Amniotic epithelial cell (primary cell): ENCODE results near the gene DNAJB14.

Experiments
- DNase-seq: peaks from one replicate; pipeline ENCODE4 v3.0.0-alpha.2; 2010; ENCODE audit warnings: low read depth

Gene DNAJB14

DNA sequence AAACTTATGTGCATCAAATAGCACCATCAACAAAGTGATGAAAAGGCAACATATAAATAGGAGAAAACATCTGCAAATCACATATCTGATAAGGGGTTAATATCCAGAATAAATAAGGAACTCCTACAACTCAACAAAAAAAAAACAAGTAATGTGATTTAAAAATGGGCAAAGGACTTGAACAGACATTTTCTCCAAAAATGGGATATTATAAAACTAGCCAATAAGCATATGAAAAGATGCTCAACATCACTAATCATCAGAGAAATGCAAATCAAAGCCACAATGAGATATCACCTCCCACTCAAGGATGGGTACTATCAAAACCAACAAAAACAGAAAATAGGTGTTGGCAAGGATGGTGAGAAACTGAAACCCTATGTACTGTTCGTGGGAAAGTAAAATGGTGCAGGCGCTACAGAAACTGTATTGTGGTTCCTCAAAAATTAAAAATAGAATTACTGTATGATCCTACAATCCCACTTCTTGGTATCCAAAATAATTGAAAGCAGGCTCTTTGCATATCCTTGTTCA lies 2.4 kb downstream of the DNAJB14 start:
- DNase-seq = no peak

DNA sequence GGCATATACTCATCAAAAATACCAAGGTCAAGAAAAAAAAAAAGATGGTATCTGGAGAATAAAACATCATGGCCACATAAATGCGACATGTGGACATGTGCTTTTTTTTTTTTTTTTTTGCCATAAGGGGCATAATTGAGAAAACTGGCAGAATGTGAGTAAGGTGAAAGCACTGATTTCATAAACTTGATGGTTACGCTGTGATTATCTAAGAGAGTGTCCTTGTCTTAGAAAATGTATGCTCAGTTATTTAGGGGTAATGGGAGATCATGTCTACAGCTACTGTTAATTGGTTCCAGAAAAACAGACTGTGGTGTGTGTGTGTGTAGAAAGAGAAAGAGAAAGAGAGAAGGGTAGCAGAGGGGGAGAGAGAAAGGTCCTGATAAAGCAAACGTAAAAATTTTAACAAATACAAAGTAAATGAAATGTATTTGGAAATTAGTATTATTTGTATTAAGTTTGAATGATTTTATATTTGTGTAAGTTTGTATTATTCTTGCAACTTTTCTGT lies 8.1 kb downstream of the DNAJB14 start:
- no peak for DNase-seq

DNA sequence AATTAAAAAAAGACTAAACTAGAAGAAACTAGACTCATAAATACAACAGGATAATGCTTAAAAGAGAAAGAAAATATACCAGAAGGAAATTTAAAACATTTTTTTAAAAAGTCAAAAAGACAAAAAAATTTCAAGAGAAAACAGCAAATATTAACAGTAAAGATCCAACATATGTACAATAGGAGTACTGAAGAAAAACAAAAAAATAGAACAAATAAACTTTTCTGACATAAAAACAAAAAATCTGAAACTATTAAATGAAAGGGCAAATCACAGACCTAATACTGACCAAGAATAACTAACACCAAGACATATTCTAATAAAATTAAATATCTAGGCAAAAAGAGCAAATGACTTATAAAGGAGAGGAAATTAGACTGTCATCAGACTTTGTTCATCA lies 11.5 kb downstream of the DNAJB14 start:
- no peak for DNase-seq

DNA sequence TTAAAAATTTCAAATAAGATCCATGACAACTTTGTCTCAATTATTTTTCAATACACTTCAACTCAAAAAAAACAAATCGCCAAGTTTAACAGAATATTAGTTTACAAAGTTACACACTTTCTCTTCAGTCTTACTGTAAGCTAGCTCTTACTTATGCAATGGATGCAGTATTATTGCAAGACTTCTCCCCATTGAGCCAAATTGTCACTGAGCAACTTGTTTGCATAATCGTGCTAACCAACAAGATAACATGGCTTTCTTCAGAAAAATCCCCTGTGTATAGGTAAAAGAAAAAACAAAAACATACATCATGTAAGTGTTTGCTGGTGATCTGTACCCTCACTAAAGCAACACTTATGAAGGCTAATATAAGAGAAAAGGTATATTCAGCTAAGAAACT lies 18.9 kb downstream of the DNAJB14 start:
- DNase-seq = peak; percentile 57

DNA sequence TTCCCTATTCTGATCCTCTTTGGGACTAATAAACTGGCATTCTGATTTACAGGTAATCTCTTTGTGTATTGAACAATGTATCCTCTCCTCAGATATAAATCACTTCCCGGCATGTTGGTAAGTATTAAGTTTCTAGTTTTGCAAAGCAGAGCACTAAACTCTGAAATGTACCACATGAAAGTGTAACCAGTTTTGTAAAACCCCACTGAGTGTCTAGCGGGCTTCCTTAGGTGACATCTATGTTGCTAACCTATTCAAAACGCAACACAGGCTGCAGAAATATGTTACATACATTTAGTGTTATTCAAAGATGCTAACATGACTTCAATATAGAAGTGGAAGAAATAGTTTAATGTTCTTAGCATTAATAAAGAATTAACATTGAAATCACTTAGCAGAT lies 25.2 kb downstream of the DNAJB14 start:
- DNase-seq = no peak

DNA sequence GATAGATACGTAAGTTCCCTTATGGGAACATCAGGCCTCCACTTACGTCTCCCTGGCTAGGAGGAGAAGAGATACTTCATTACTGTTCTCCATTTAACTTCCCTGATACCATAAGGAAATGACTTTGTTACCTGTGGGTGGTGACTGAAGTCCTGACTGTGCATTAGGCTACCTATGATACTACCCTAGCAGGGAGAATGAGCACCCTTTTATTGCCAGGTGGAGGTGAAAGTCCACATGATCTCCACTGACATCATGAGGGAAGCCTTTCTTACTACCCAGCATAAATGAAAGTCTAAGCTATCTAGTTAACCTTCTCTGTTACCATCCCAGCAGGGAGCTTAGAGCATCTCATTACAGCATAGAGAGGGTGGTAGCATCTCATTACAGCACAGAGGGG lies 27.8 kb downstream of the DNAJB14 start:
- DNase-seq = no peak

DNA sequence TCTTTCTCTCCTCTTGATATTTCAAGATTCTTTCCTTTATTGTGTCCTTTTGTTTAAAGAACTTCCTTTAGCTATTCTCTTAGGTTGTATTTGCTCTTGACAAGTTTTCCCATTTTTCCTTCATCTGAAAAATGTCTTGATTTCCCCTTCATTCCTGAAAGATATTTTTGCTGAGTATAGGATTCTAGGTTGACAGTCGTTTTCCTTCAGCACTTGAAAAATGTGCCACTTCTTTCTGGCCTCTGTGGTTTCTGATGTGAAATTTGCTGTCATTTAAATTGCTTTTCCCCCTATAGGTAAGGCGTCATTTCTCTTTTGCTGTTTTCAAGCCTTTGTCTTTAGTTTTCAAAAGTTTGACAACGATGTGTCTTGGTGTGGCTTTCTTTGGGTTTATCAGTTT lies 28.8 kb downstream of the DNAJB14 start:
- no peak for DNase-seq

DNA sequence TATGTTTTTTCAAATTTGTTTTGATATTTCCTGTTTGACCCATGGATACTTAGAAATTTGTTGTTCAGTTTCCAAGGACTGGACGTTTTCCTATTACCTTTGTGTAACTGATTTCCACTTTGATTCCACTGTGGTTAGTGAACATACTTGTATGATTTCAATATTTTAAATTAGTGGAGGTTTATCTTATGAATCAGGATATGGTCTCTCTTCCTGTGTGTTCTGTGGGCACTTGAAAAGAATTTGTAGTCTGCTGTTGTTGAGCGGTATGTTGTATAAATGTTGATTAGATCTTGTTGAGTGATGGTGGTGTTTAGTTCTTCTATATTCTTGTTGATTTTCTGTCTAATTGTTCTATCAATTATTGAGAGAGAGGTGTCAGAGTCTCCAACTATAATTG lies 31.0 kb downstream of the DNAJB14 start:
- peak; percentile 11 for DNase-seq

DNA sequence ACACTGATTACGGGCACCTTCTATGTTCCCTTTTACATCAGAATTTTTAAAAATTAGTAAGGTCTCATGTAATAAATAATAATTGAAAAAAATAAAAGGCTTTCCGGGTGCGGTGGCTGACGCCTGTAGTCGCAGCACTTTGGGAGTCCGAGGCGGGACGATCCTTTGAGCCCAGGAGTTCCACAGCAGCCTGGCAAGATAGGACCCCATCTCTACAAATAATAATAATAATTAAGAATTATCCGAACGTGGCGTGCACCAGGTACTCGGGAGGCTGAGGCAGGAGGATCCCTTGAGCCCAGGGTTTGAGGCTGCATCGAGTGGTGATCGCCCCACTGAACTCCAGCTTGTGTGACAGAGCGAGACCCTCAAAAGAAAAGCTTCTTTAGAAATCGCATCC lies 51.4 kb downstream of the DNAJB14 start:
- DNase-seq = no peak

DNA sequence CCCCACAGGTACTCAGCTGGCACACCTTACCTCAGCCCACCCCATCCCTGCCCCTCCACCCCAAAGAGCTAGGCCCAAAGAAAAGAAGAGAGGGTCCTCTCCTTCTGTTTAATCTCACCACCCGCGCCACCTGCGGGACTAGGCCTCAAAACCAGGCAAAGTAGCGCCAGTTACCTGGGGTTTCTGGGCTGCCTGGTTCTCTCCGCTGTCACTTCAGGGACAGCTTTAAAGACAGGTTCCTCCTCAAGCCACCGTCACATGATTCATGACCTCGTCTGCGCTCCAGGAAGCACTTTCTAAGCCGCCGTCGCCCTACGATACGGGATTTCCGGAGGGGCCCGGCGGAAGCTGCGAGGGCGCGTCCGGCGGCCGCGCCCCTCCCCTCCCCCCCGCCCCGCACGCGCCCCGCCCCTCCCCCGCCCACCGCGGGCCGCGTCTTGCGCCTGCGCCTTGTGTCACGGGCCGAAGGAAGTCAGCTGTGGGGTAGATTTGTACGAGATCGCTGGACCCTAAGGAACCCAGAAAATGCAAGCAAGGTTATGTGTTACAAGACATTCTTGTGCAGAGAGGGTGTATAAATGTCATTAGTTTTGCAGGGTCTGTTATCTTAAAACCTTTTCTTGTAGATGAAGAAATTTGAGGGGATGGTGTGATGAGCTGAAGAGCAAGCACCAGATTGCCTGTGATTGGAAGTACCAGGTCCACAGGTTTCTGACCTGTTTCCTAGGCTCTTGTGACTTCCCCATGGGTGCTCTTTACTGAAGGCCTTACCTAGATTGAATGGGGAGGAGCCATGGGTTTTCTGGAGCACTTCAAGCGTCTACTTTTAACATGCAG lies 52.0 kb downstream of the DNAJB14 start, which contains the start of gene LAMTOR3:
LAMTOR3 (minus strand) TSS at position 267 of the 837 bp plus-strand sequence. CDS start 464 bp downstream, outside the sequence.
- DNase-seq = peak; percentile 88

DNA sequence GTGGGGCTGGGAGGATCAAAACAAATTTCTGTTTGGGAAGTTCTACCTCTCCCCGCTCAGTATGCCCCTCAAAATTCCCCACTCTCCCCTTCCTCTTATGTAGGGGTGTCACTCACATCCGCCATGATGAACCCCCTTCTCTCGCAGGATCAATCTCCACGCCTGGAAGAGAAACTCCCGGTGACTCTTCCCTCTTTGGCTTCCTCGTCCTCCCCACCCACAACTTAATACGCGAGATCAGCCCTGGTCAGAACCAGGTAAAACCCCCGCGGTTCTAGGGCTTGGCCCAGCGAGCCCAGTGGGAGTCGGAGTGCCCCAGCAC lies 52.6 kb downstream of the DNAJB14 start:
- DNase-seq = peak; percentile 9

DNA sequence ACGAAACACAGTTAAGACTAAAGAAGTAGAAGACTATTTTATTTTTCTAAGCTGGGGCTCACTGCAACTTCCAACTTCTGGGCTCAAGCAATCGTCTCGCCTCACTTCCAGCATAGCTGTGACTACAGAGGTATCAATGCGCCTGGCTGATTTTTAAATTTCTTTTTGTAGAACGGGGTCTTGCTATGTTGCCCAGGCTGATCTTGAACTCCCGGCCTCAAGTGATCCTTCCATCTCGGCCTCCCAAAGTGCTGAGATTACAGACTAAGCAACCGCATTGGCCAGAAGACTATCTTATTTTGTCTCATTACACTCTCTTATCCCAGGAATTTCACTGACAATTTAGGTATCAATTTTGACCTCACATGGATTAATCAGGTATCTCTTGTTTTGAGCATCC lies 53.4 kb downstream of the DNAJB14 start:
- no peak for DNase-seq

DNA sequence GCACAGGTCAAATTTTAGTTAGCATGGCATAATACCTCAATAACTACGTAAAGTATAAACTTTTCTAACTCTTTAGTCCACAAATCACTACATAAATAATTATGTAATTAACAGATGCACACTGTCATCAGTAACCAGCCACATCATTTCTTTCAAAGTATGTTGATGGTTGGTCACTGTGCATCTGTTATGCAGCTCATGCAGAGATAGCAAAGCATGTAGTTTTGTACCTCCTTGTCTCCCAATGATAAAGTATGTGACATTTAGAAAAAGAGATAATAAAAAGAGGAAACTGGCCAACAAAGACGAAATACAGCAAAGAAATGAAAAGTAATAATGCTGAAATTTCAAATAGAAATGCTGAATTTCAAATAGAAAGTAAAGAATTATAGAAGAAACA lies 55.1 kb downstream of the DNAJB14 start:
- DNase-seq = no peak

DNA sequence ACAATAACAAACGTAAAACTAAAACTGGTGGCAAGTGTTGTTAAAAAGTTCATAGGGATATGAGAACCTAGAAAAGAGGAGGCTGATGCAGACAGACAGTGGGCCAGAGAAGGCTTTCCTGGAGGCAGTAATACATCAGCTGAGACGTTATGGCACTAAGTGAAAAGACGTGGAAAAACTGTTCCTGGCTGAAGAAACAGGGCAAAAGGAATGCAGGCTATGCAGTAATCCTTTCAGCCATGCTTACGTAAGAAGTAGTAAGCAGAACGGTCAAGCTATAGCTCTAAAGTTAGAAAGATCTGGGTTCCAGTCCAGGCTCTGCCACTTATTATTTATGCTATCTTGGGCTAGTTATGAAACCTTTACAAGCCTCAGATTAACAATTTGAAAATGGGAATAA lies 58.6 kb downstream of the DNAJB14 start:
- DNase-seq = peak; percentile 82

DNA sequence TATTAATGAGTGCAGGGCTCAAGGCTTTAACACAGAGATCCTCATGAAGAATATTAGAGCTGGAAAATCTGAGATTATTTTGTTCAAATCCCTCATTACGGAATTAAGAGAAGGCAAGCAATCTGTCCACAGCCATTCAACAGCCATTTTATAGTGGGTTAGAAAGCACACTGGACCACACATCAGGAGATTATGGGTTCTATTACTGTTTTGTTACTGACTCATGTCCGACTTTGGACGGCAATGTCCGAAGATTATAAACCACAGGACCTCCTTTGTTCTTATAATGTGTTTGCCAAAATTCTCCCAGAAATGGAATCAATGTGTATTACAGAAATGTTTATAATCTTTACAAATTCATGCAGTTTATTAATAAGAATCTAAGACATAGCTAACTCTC lies 60.3 kb downstream of the DNAJB14 start:
- peak; percentile 37 for DNase-seq

DNA sequence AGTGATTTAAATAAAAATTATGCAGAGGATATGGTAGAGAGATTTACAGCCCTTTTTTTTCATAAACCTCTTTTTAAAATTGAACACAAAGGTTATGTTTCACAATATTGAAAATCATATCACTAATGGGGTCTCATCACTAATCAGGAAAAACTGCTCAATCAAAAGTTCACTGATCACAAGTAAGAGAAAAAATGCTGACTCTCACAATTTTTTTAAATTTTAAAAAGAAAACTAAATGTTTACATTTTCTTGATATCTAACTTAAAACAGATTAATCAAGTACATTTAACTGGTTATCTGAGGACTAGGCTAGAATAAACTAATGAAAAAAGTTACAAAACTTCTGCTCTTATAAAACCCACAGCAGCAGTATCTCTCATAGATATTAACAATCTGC lies 60.7 kb downstream of the DNAJB14 start:
- DNase-seq = no peak

DNA sequence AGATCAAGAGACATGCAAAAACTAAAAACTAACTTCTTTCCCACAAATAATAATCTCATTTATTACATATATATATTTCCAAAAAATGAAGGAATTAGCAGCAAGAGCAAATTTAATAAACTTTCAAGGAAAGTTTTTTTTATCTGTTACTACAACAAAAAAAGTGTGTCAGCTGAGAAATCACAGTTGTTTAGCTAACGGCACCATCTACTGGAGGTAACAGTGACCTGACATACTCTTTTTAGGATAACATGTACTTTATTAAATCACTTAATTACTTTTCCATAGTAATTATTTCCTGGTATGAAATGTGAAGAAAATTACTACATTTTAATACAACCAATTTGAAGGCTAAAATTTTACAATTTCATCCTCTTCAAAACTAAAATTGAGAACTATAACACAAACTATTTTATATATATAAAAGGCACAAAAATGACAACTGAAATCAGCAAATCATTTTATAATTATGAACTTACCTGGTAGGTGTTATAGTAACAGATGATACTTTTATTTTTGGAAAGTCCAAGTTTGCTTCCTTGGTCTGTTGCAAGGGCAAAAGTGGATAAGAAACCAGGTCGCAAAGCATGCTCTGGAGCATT lies 61.3 kb downstream of the DNAJB14 start:
- DNase-seq = peak; percentile 56

DNA sequence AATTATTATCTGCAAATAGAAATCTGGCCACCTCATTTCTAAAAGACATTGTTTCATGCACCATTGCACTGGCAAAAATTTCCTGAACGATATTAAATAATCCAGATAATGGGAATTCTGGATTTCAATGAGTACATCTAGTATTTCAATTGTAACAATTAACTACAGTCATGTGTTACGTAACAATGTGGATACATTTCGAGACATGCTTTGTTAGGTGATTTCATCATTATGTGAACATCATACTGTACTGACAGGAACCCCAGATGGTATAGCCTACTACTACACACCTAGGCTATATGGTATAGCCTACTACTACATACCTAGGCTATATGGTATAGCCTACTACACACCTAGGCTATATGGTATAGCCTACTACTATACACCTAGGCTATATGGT lies 67.0 kb downstream of the DNAJB14 start:
- peak; percentile 24 for DNase-seq

DNA sequence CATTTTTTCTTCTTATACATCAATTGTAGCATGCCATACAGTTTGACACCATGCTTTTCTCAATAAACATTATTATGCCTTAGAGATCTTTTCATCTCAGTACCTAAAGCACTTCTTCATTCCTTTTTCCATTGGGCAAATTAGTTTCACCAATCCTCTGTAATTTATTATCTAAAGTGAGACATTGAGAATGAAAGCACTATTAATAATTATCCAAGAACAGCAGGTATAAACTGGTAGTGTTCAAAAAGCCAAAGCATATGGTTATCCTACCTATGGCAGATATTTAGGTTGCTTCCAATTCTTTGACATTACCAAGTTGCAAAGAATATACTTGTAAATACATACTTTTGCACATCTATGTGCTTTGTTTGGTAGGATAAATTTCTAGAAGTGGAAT lies 67.8 kb downstream of the DNAJB14 start:
- DNase-seq = no peak

DNA sequence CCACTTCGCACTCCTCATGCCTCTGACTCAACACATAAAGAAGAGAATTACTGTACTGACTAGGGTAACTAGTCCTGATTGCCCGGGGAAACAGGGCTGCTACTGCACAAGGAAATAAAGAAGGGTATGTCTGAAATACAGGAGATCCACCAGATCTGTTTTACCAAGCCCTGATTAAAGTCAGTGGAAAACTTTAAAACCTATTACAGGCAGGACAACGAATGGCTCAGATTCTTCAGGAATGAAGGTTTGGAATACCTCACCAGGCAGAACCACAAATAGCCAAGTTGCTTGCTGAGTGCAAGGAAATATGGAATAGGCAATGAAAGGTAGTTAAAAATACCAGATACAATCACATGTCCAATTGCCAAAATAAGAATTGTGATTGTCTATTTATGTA lies 69.5 kb downstream of the DNAJB14 start:
- no peak for DNase-seq

DNA sequence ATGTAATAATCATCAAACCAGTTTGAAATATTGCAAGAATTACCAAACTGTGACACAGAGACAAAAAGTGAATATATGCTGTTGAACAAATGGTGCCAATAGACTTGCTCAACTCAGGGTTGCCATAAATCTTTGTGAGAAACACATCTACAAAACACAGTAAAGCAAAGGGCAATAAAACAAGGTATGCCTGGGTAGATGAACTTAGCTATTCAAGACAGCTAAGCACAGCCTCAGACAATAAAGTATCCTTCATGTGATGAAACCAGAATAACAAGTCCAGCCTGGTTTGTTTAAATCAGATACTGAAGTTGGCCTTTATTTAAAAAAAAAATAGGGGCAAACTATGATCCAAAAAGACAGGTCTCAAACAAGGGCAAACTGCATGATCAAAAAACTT lies 71.3 kb downstream of the DNAJB14 start:
- DNase-seq = no peak

DNA sequence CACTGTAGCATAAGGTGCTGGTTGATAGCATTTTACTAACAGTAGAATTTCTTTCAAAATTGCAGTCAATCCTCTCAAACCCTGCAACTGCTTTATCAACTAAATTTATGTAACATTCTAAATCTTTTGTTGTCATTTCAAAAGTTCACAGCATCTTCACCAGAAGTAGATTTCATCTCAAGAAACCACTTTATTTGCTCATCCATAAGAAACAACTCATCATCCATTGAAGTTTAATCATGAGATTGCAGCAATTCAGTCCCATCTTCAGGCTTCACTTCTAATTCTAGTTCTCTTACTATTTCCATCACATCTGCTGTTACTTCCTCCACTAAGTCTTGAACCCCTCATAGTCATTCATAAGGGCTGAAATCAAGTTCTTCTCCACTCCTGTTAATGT lies 73.8 kb downstream of the DNAJB14 start:
- DNase-seq = no peak

DNA sequence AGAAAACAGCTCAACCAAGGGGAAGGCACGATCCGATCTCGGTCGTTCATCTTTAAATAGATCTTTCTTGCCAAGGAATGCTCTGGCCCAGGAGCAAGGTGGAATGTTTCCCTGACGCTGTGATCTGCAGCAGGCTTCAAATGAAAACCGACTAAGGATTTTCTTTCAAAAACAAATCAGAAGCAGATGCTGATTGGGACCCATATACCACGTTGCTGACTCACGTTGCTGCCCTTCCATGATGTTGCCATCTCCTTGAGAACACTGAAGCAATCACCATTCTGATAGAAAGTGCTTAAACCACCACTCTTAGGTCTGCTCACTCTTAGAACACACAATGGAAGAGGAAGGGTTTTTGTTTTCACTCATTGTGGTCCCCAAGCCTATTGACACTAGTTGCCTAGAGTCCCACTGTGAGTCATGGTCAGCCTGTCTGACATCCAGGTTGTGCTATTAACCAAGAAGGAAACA lies 78.3 kb downstream of the DNAJB14 start:
- DNase-seq = peak; percentile 70
